SIG-M5 treated with dmso at 0.1 percent for 504 hours (cell line): ENCODE data around the gene KDM1B.
A peak's percentile ranks its signal among the peaks of the same experiment; 100 is the strongest.

Experiments
- DNase-seq: peaks from one replicate; lab custom pipeline; 2025; ENCODE audit not compliant: unreplicated experiment; lab: John Stamatoyannopoulos, UW

Gene KDM1B

GRCh38 chr6:18260448-18261106, 105.4 kb downstream of the KDM1B start:
- peak; percentile 62 for DNase-seq

- no peak for DNase-seq
Observed at GRCh38 chr6:18261877-18262276, 106.7 kb downstream of the KDM1B start.

- no peak for DNase-seq
Observed at GRCh38 chr6:18262702-18263417, 107.6 kb downstream of the KDM1B start.

- DNase-seq, result no peak
Observed at GRCh38 chr6:18263418-18264218, 108.4 kb downstream of the KDM1B start.

GRCh38 chr6:18264219-18264922, 109.1 kb downstream of the KDM1B start, which contains the start of gene DEK:
Gene DEK, minus strand, starts transcription at chr6:18264530. Its CDS starts 543 bp downstream, at chr6:18263987.
- peak; percentile 71 for DNase-seq

GRCh38 chr6:18264923-18265377, 109.7 kb downstream of the KDM1B start:
- DNase-seq, result no peak

GRCh38 chr6:18265787-18266522, 110.7 kb downstream of the KDM1B start:
- no peak for DNase-seq

GRCh38 chr6:18266523-18266912, 111.3 kb downstream of the KDM1B start:
- no peak for DNase-seq

GRCh38 chr6:18268066-18268465, 112.8 kb downstream of the KDM1B start:
- no peak for DNase-seq

- no peak for DNase-seq
Observed at GRCh38 chr6:18269253-18269652, 114.0 kb downstream of the KDM1B start.

GRCh38 chr6:18269717-18270116, 114.5 kb downstream of the KDM1B start:
- DNase-seq, result no peak

GRCh38 chr6:18270216-18270615, 115.0 kb downstream of the KDM1B start:
- DNase-seq, result no peak
